Measurements from ENCODE around the gene ADCY9. TPM values are rescaled to one million over a fixed set of nuclear protein-coding genes. Genes with fewer than 3 reads are reported as not detected.

The ADCY9 gene
- total RNA-seq, 1 donor from 2014 or later = 43.2 TPM

- Histone ChIP-seq H3K27me3 (ENCODE audit: low read depth) (no peaks in the 10 kb centered on the region), H3K27ac (no peak overlapping the region), H3K9me3 (no peaks in the 10 kb centered on the region), H3K4me3 (no peak overlapping the region), H3K36me3 (no peaks in the 10 kb centered on the region), H3K4me1 (no peaks in the 10 kb centered on the region)
- DNase-seq = no peak
- TF ChIP-seq CTCF (IDR thresholded peaks at IDR 0.05) = no peak
- intact Hi-C loops (cut with DNase I) = no loop called here
- ATAC-seq = no peak
Measured at GRCh38 chr16:4034963-4035362, 81.3 kb downstream of the ADCY9 start.

- H3K27ac ChIP-seq = no peak overlapping the region
- intact Hi-C loops (cut with DNase I) = no loop called here
- ATAC-seq (no peak), DNase-seq (no peak)
- H3K4me1 ChIP-seq = no peaks in the 10 kb centered on the region
- TF ChIP-seq CTCF (IDR thresholded peaks at IDR 0.05) = no peak
- no peak overlapping the region for H3K4me3 ChIP-seq
- H3K9me3 ChIP-seq = no peaks in the 10 kb centered on the region
- H3K27me3 ChIP-seq (ENCODE audit: low read depth) = no peaks in the 10 kb centered on the region
- H3K36me3 ChIP-seq = no peaks in the 10 kb centered on the region
Measured at GRCh38 chr16:4033951-4034350, 82.3 kb downstream of the ADCY9 start.

GRCh38 chr16:4032768-4033167, 83.5 kb downstream of the ADCY9 start:
- no peaks in the 10 kb centered on the region for H3K9me3 ChIP-seq
- no peaks in the 10 kb centered on the region for H3K27me3 ChIP-seq (ENCODE audit: low read depth)
- ATAC-seq = peak; percentile 77 to 82
- intact Hi-C loops (cut with DNase I) = no loop called here
- no peak for TF ChIP-seq CTCF (IDR thresholded peaks at IDR 0.05)
- H3K36me3 ChIP-seq = no peaks in the 10 kb centered on the region
- H3K4me1 ChIP-seq = no peaks in the 10 kb centered on the region
- peak; percentile 77 for DNase-seq
- no peak overlapping the region for H3K27ac ChIP-seq
- H3K4me3 ChIP-seq = no peak overlapping the region

- Histone ChIP-seq H3K4me1 (peaks cover 12% of the 10 kb centered on the region), H3K9me3 (no peaks in the 10 kb centered on the region), H3K4me3 (no peak overlapping the region), H3K27me3 (ENCODE audit: low read depth) (no peaks in the 10 kb centered on the region), H3K36me3 (no peaks in the 10 kb centered on the region), H3K27ac (no peak overlapping the region)
- TF ChIP-seq CTCF (IDR thresholded peaks at IDR 0.05) = no peak
- ATAC-seq (no peak), DNase-seq (no peak)
- intact Hi-C loops (cut with DNase I) = no loop called here
Measured at GRCh38 chr16:4028144-4028543, 88.1 kb downstream of the ADCY9 start.

- Histone ChIP-seq H3K27me3 (ENCODE audit: low read depth) (no peaks in the 10 kb centered on the region), H3K27ac (no peak overlapping the region), H3K4me1 (peaks cover 13% of the 10 kb centered on the region), H3K4me3 (no peak overlapping the region), H3K36me3 (no peaks in the 10 kb centered on the region), H3K9me3 (no peaks in the 10 kb centered on the region)
- intact Hi-C loops (cut with DNase I) = no loop called here
- TF ChIP-seq CTCF (IDR thresholded peaks at IDR 0.05) = no peak
- ATAC-seq (no peak), DNase-seq (no peak)
Measured at GRCh38 chr16:4026854-4027253, 89.4 kb downstream of the ADCY9 start.

GRCh38 chr16:4025428-4025827, 90.8 kb downstream of the ADCY9 start:
- intact Hi-C loops (cut with DNase I) = no loop called here
- no peaks in the 10 kb centered on the region for H3K9me3 ChIP-seq
- H3K4me3 ChIP-seq = no peak overlapping the region
- H3K27ac ChIP-seq = no peak overlapping the region
- DNase-seq (no peak), ATAC-seq (peak in 1 of 2 donors; percentile 52)
- H3K27me3 ChIP-seq (ENCODE audit: low read depth) = no peaks in the 10 kb centered on the region
- peak; percentile 12 for TF ChIP-seq CTCF (IDR thresholded peaks at IDR 0.05)
- no peaks in the 10 kb centered on the region for H3K36me3 ChIP-seq
- H3K4me1 ChIP-seq = peaks cover 24% of the 10 kb centered on the region
